Amniotic stem cell (primary cell): ENCODE results near the gene CNFN.

Experiments used
- DNase-seq: peaks from one replicate; lab custom pipeline; 2025; lab: John Stamatoyannopoulos, UW

Gene CNFN, protein sequence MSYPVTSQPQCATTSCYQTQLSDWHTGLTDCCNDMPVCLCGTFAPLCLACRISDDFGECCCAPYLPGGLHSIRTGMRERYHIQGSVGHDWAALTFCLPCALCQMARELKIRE

DNA sequence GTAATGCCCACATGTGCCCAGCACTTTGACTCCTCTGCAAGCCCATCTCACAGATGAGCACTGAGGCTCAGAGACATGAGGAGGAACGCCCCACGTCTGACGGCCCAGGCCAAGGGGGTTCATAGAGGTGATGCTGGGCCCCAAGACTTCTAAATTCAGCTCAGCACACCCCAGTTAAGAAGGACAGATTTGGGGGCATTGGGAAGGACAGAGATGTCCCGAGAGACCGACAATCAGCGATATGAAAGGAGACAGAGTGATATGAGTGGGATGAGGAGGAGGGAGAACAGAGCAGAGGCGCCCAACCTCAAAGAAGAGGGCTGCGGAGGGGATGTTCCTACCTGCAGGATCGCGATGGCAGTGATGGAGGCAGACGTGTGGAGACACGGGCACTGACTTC, at the start of gene CNFN:
Gene CNFN, minus strand, starts transcription at position 399 of the 400 bp plus-strand sequence. CDS start 1,260 bp downstream, outside the sequence.
- DNase-seq = no peak

DNA sequence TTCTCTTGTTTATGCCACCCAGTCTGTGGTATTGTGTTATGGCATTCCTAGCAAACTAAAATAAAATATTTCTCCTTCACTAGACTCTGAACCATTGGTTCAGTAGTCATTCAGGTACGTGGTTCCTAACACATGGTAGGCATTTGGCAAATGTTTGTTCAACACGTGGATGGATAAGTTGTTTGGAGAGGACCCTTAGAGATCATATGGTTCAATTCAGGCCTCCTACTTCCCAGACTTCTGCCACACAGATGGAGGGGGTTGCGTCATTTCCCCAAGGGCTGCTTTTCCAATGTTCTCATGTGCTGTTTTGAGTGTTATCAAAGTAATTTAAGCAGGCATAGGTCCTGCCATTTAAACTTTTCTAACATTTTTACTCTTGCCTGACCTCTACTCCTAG, 45.9 kb upstream of the CNFN start:
- no peak for DNase-seq

DNA sequence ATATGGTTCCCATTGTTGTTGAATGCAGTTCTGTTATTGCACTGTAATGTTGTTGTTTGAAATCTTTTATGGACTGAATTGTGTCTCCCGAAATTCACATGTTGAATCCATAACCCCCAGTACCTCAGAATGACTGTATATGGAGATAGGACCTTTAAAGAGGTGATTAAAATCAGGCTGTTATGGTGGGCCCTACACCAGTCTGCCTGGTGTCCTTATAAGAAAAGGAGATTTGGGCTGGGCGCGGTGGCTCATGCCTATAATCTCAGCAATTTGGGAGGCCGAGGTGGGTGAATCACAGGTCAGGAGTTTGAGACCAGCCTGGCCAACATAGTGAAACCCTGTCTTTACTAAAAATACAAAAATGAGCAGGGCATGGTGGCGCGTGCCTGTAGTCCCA, 45.2 kb upstream of the CNFN start:
- no peak for DNase-seq

DNA sequence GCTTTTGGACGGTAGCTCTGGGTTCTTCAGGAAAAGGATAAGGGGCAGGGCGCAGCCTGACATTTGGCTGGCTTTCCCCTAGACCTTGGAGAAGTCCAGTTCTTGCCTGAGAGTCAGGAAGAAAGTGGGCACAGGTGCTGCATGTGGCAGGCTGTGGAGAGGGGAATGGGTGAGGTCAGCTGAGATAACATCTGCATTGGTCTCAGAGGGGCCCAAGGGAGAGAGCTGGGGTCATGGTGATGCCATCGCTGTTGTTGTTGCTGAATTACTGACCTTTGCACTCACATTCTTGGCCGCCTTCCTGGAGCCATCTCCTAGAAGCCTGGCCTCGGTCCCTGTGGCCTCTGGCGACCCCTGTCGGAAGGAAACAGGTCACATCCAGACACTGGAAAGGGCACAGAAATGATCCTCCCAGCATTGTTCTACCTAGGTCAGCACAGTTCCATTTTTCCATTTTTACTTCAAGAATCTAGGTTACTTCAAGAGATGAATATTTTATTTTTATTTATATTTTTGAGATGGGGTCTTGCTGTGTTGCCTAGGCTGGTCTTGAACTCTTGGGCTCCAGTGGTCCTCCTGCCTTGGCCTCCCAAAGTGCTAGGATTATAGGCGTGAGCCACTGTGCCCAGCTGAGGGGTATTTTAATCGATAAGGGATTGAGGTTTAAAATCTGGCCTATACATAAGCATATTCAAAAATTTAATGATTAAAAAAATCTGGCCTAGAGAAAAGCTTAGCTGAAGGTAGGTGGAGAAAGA, 43.6 kb upstream of the CNFN start:
- no peak for DNase-seq

DNA sequence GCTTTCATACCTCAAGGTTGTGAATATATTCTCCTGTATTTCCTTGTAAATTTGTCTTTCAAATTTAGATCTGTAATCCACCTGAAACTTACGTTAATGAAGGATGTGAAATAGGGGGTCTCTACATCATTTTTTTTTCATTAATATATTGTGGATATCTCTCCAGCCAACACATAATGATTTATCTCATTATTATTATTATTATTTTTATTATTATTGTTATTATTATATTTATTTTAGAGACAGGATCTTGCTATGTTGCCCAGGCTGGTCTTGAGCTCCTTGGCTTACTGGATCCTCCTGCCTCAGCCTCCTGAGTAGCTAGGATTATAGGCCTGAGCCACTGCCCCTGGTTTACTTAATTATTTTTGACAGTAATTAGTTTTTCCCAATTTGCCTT, 41.4 kb upstream of the CNFN start:
- DNase-seq = no peak

DNA sequence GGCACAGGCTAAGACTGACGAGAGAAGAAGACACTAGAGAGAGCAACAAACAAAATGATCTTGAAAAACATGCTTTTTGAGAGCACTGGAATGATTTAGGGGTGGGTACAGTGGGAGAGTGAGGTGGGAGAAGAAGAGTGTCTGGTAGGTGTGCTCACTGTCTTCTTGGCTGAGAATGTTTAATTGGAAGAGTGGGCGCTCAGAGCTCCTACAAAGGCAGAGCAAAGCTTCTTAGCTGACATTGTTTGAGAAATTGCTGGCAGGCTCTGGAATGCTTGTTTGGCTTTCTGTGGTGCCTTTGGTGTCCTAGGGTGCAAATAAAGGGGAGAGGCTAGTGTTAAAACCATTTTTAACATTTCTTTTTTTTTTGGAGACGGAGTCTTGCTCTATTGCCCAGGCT, 38.6 kb upstream of the CNFN start:
- DNase-seq = no peak

DNA sequence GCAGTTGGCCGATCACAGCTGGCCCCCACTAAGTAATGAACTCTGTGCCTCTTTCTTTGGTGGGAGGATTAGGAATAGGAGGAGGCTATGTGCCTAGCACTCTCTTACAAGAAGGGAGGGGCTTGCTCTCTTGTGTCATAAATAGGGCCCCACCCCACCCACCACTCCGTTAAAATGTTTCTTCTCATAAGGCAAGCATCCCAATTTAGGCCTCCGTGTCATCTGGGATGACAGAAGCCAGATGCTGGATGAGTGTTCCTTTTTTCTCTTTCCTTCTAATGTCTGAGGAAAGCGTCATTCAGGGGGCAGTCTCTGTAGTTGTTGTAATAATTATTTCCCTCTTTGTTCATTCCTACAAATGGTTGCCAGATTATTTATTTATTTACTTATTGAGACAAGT, 37.2 kb upstream of the CNFN start, which contains the start of gene LIPE:
Gene LIPE, minus strand, starts transcription at position 76 of the 400 bp plus-strand sequence. CDS start 239 bp downstream, outside the sequence.
- DNase-seq = no peak

DNA sequence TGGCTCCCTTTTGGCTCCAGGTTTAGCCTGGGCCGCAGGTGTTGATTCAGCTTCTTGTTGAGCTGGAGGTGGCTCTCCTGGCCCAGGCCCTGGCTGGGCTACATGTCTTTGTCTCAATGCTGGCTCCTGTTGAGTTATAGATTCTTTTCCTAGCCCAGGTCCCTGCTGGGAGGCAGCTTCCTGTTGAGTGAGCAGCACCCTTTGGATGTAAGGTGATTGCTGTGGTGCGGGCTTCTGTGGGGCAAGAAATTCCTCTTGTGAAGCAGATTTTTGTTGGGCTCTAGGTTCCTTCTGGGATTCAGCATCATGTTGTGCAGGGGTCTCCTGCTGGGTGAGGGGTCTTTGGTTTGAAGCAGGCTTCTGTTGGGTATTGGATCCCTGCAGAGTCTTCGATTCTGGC, 36.5 kb upstream of the CNFN start:
- DNase-seq = no peak

DNA sequence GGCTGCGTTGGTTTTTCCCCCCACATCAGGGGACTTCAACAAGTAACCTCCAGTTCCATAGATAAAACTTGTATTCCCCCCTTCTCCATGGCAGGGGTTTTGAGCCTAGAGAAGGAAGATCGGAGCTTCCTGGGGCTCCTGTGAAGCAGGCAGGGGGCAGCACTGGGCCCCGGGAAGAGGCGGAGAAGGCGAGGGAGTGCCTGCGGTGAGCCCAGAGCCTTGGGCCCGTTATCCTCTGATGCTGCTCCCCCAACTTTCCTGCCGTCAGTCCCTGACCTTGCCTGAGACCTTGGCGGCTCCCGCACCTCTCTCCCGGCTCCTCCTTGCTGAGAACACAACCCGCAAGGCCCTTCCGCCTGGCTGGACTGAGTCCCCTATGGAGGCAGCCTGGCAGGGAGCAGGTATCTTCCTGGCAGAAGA, 34.6 kb upstream of the CNFN start:
- no peak for DNase-seq

DNA sequence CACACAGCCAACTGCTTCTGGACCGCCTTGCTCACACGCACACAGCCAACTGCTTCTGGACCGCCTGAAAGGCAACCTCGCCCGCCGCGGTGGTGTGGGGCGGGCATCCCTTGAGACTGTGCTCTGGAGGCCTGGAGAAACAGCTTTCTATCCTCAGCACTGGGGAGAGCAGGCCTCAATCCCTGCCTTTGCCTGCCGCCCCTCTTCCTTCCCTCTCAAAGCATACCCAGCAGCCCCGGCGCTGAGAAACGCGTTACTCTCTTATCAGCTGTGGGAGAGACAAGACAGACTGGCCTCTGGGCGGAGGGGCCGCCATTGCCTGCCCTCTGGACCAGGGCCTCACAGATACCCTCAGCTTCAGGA, 34.2 kb upstream of the CNFN start:
- DNase-seq = no peak

DNA sequence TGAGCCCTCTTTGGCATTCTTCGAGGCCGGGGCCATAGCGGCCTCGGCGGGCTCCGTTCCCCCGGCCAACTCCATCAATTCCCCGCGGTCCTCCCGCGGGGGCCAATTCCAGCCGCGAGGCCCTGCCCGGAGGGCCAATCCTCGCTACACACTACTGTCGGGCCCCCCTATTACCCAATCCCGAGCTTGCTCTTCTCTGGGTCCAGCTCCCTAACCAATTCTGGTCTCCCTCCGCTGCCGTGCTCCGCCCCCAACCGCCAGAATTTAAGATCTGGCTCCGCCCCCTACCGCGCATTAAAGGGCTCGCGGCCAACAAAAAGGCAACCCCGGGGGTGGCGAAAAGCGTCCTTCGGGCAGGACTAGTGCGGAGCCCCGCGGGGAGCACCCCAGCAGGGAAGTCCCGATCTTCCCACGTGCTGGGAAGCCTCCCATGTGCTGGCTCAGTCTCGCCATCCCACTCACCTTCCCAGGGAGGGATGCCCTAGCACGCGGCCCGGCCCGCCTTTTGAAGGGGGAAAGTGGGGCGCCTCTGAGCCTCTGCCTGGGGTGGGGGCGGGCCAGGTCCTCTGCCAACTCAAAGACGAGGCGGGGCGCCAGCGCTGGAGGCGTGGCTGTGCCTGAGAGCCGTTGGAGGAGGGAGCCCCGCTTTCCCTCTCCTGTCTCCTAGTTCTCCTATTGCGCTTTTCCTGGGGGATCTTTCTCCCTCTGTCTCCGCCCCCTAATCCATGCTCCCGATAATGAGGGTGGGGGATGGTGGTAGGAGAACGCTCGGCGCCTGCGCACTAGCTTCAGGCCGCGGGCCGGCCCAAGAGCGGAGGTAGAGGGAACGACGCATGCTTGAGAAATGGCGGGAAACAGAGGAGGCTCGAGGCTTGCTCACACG, 33.6 kb upstream of the CNFN start:
- peak; percentile 61 for DNase-seq

DNA sequence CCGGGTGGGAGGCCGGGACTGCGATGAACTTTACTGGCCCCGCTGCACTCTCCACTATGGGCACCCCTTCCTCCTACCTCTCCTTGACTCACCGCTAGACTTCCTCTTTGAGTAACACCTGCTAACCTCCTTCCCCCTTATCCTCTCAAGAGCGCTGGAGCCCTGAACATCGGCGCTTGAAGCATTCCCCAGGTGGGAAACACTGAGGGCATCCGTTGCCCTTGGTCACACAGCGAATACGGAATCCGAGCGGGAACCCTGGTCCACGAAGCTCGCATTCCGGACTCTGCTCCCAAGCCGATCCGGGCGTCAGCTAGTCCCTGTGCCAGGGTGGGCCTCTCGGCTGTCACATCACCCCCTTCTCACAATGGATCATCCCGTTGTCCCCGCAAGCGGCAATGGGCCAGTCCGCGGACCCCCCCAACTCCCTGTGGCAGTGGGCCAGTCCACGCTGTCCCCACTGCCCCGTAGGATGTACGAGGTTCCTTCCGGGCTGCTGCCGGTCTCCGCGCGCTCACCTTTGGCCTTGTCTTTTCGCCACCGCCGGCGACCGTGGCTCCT, 32.9 kb upstream of the CNFN start:
- DNase-seq = no peak

DNA sequence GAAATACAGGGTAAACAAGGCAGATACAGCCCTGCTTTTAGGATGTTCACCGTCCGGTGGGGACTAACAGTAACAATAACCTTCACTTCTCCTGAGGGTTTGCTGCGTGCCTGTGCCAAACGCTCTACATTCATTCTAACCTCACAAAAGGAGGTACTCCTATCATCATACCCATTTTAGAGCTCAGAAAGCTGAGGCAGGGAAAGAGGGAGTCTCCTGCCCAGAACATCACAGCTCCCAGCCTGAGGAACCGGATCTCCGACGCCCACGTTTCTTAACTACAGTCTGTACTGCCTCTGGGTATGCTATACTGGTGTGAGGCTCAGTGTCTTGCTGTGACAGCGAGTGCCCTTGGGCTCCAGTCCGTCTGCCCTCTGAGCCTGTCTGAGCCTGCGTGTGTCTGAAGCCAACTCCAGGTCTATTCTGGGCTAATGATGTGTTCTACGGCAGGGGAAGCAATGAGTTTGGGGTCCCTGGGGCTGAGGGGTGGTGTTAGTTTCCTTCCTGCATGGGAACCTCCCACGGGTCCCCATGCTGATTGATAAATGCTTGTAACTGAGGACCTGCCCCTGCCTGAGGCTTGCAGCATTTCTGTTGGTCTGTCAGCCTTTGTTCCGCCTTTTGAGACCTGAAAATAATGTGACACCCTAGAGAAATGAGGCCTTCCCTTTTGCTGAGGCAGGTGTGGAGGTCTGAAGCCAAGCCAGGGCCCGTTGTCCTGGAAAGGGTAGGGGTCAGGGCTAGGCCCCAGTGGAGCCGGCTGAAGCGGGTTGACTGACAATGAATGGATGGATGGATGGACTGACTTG, 32.2 kb upstream of the CNFN start:
- DNase-seq = no peak

DNA sequence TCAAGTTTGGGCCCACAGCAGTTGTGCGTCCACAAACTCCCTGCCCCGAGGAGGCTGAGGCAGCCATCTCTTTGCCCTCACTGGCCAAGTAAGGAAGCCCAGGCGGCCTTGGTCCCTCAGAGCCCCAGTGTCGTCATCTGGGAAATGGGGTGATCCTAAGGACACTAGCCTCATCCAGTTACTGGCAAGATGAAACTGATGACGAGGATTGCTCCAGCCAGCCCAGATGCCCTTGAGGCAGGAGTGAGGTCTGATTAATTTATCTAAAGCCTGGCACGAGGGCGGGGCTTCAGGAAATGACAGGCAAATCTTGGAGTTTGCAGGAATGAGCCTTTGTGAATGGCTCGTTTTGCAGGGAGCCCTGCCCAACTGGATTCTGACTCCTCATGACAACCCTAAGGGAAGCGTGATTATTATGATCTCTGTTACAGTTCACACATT, 31.5 kb upstream of the CNFN start:
- no peak for DNase-seq

DNA sequence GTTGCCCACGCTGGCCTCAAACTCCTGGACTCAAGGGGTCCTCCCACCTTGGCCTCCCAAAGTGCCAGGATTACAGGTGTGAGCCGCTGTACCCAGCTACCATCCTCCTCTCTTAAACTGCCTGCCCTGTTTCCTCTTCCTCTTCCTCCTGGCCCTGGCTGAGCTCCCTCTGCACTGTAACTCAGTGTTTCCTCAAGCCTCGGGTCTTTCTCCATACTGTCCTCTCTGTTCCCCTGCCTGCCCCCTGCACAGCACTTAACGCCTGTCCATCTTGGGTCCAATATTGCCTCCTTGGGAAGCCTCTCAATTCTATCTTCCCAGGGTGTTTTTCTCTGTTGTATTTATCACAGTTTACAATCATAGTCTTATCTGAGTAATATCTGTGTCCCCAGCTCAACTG, 31.0 kb upstream of the CNFN start:
- no peak for DNase-seq

DNA sequence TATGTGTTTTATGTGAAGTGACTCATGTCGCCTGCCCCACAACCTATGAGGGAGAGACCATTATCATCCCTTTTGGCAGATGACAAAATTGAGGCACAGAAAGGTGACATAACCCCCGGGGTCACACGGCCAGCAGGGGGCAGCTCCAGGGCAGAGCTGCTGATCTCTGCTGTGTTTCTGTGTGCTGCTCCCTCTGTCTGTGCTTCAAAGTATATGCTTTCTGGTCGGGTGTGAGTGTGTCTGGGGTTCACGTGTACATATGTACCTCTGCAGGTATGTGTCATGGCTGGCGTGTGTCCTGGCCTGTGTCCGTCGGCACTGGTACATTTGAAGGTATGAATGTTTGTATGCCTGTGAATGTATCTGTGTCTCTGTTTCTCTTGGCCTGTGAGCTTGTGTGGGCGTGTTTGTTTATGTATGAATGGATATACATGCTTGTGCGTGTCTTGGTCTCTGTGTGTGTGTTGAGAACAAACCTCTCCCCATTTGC, 30.0 kb upstream of the CNFN start:
- no peak for DNase-seq

DNA sequence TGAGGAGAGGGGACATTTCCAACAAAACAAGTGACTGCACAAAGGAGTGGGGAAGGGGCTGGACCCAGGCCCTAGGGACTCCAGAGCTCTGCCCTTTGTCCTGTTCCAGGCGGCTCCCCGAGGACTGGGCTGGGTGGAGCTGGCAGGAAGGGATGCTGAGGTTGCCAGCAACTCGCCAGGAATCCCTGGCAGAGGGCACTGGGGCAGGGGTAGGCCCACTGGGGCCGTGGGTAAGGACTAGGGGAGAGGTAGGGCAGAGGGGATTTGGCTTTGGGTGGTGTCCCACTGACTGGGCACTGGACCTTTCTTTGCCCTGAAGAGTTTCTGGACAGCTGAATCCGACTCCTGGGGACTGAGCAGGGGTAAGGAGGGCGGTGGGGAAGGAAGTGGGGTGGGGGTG, 29.2 kb upstream of the CNFN start:
- no peak for DNase-seq

DNA sequence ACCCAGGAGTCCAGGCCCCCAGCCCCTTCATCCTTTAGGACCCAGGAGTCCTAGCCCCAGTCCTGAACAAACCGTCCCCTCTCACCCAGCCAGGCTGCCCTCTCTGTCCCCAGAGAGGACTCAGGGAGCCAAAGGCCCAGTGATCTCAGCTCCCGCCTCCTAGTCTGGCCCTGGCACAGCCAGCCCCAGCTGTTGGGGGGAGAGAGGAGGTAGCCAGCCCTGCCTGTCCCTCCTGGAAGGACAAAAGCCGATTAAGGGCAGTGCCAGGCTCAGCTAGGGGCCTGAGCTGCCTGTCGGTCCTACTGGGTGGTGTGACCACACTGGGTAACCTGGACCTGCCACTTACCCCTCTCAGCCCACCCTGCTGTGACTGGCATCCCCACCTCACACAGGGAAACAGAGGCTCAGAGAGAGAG, 22.6 kb upstream of the CNFN start:
- no peak for DNase-seq

DNA sequence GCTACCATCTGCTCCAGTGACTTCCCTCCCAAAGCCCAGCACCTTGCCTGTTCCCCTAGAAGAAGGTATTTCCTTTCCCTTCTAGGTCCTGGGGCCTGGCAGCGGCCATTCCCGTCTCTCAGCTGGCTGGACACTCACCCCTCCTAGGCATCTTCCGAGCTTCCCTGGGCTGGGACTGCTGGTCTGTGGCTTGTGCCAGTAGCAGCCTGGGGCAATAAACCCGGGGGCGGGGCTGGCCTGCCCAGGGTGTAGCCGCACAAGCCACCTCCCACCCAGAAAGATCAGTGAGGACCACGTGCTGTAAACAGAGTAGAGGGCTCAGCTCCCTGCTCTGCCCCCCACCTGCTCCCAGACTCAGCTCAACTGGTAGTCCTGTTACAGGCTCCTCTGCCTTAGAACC, 22.1 kb upstream of the CNFN start:
- no peak for DNase-seq

DNA sequence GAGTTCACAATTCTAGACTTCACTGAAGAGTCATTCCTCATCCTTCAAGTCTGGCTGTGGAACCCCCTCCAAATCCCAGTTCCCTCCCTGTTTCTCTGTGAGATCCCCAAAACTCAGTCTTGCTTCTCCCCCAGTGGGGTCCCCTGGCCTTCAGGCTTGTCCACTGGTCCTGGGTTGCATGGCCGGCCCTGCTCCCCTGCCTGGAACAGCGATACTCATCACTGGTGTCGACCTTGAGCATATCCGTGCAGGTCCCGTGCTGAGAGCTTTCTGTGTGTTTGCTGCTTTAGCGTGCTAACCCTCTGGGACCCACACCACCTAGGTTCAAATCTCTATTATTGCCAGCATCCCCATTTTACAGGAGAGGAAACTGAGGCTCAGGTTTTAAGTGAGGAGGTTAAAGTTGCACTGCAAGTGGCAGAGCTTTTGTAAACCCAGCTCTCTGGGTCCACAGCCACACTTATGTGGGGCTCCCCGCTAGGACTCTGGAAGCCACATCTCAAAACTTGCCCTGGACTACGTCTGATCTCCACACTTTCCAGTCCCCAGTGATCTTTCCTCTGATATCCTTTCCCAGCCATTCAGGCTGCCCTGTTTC, 21.6 kb upstream of the CNFN start:
- DNase-seq = no peak

DNA sequence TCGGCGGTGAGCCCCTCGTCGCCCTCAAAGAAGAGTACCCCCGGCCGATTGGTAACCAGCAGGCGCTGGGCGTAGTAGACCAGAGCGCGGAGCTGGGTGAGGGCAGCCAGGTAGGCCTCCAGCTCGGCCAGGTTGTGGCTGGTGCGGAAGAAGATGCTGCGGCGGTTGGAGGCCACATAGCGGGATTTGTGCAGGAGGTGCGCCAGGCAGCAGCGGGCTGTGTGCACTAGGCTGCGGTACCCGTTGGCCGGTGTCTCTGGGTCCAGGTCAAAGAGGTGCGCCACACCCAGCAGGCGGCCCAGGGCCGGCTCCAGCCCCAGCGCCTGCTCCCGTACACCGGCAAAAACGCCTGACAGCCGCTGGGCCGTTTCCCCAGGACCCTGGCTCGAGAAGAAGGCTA, 20.3 kb upstream of the CNFN start:
- no peak for DNase-seq
